Measurements from ENCODE around the gene ST6GALNAC4.
A peak's percentile ranks its signal among the peaks of the same experiment; 100 is the strongest.

ST6GALNAC4 gene

GRCh38 chr9:127946728-127947127 is 29.9 kb upstream of the ST6GALNAC4 start:
- no peak for DNase-seq

- no peak for DNase-seq
These were observed 29.1 kb upstream of the ST6GALNAC4 start for GRCh38 chr9:127945942-127946341.

- DNase-seq: no peak
These were observed 28.5 kb upstream of the ST6GALNAC4 start for GRCh38 chr9:127945338-127945737.

GRCh38 chr9:127944586-127945218 is 27.9 kb upstream of the ST6GALNAC4 start:
- DNase-seq: no peak

- peak; percentile 79 for DNase-seq
These were observed 26.9 kb upstream of the ST6GALNAC4 start for GRCh38 chr9:127943731-127944144.

GRCh38 chr9:127943011-127943662 is 26.3 kb upstream of the ST6GALNAC4 start:
- DNase-seq: no peak

GRCh38 chr9:127942216-127943010 is 25.6 kb upstream of the ST6GALNAC4 start:
- peak; percentile 80 for DNase-seq

- no peak for DNase-seq
These were observed 25.0 kb upstream of the ST6GALNAC4 start for GRCh38 chr9:127941961-127942215.

- no peak for DNase-seq
These were observed 24.5 kb upstream of the ST6GALNAC4 start for GRCh38 chr9:127941062-127941960.

GRCh38 chr9:127940593-127940992 is 23.8 kb upstream of the ST6GALNAC4 start:
- no peak for DNase-seq

- no peak for DNase-seq
These were observed 21.5 kb upstream of the ST6GALNAC4 start for GRCh38 chr9:127938298-127938690.

GRCh38 chr9:127937388-127938297 is 20.8 kb upstream of the ST6GALNAC4 start, which contains the start of gene DPM2:
Gene DPM2, minus strand, starts transcription at chr9:127937854. Its CDS starts 34 bp downstream, at chr9:127937820.
- DNase-seq: peak; percentile 97

- no peak for DNase-seq
These were observed 20.2 kb upstream of the ST6GALNAC4 start for GRCh38 chr9:127937056-127937387.

- no peak for DNase-seq
These were observed 19.6 kb upstream of the ST6GALNAC4 start for GRCh38 chr9:127936347-127936852.

- no peak for DNase-seq
These were observed 19.0 kb upstream of the ST6GALNAC4 start for GRCh38 chr9:127935765-127936221.

- no peak for DNase-seq
These were observed 18.1 kb upstream of the ST6GALNAC4 start for GRCh38 chr9:127934986-127935385.

- DNase-seq: no peak
These were observed 17.4 kb upstream of the ST6GALNAC4 start for GRCh38 chr9:127934248-127934647.

GRCh38 chr9:127931092-127931881 is 14.4 kb upstream of the ST6GALNAC4 start:
- DNase-seq: peak; percentile 70

- peak; percentile 91 for DNase-seq
These were observed 13.6 kb upstream of the ST6GALNAC4 start, which contains the start of gene PIP5KL1 for GRCh38 chr9:127930231-127931091. Gene PIP5KL1, minus strand, starts transcription at chr9:127930777. Its CDS starts 25 bp downstream, at chr9:127930752.

- DNase-seq: no peak
These were observed 12.8 kb upstream of the ST6GALNAC4 start for GRCh38 chr9:127929625-127929979.
